Fibroblast of mammary gland (primary cell): ENCODE measurements around the gene ARSG.
"Not testable (repeated sequence)": the region's sequence is repeated elsewhere in the genome, so short reads cannot be mapped to it uniquely, and the experiment has no call there.

Experiments
- DNase-seq: peaks from one replicate; pipeline ENCODE4 v3.0.0-alpha.2; 2010; ENCODE audit warnings: low read depth
- H3K4me3 ChIP-seq: 2 replicates; pipeline ENCODE4 v1.5.1; 2011; ENCODE audit warnings: low read depth, mild to moderate bottlenecking, low read length, moderate library complexity; ENCODE audit not compliant: control insufficient read depth
- CTCF ChIP-seq: conservative IDR thresholded peaks from 2 replicates; pipeline ENCODE4 v1.5.1; 2011; ENCODE audit warnings: low read depth, low read length, inconsistent platforms; ENCODE audit not compliant: control insufficient read depth, insufficient read depth

The ARSG gene

GRCh38 chr17:68249354-68249765, 41.9 kb upstream of the ARSG start:
- DNase-seq = no peak
- H3K4me3 ChIP-seq = no peak overlapping the region
- no peak for TF ChIP-seq CTCF

GRCh38 chr17:68253426-68253825, 37.9 kb upstream of the ARSG start:
- DNase-seq, H3K4me3 ChIP-seq: not testable (repeated sequence)

- no peak overlapping the region for H3K4me3 ChIP-seq
- no peak for TF ChIP-seq CTCF
- no peak for DNase-seq
Measured at GRCh38 chr17:68255151-68255550, 36.1 kb upstream of the ARSG start.

- no peak for TF ChIP-seq CTCF
Measured at GRCh38 chr17:68255731-68256538, 35.4 kb upstream of the ARSG start.

GRCh38 chr17:68256701-68257100, 34.6 kb upstream of the ARSG start:
- not testable (repeated sequence) for H3K4me3 ChIP-seq
- peak; percentile 53 for DNase-seq

More at GRCh38 chr17:68255731-68256538, 35.4 kb upstream of the ARSG start:
- no peak for DNase-seq
- no peak overlapping the region for H3K4me3 ChIP-seq

GRCh38 chr17:68257934-68258333, 33.4 kb upstream of the ARSG start:
- DNase-seq = no peak
- no peak for TF ChIP-seq CTCF
- H3K4me3 ChIP-seq = no peak overlapping the region

GRCh38 chr17:68258890-68259647, 32.2 kb upstream of the ARSG start:
- DNase-seq, H3K4me3 ChIP-seq: not testable (repeated sequence)

- DNase-seq, H3K4me3 ChIP-seq: not testable (repeated sequence)
Measured at GRCh38 chr17:68259648-68259951, 31.7 kb upstream of the ARSG start.

- H3K4me3 ChIP-seq = no peak overlapping the region
- no peak for TF ChIP-seq CTCF
- DNase-seq = no peak
Measured at GRCh38 chr17:68260051-68260762, 31.1 kb upstream of the ARSG start.

GRCh38 chr17:68262467-68262866, 28.8 kb upstream of the ARSG start:
- not testable (repeated sequence) for DNase-seq, H3K4me3 ChIP-seq
